ENCODE measurements around the gene TRIM51. TPM values are rescaled to one million over a fixed set of nuclear protein-coding genes. Genes with fewer than 3 reads are reported as not detected.

The TRIM51 gene

DNA sequence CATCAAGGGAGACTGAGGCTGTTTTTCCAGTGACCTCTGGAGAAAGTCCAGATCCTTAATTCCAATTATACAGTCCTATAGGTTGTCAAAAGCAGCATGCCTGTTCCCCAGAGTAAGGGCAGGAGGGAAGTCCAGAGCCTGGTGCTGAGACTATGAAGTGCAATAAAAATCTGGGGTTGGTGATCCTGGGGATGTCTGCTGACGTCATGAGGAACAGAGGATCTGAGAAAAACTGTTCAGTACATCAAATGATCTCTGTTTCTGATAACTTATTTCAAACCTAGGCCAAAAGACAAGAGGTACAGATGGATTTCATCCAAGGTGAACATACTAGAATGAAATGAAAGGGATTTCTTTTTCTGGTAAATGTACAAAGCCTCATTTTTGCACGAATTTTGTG is 19.2 kb downstream of the TRIM51 start:
- H3K36me3 ChIP-seq (ENCODE audit: insufficient read depth, low read length) = no peaks in the 10 kb centered on the region
- peaks cover 3% of the 10 kb centered on the region for H3K9me3 ChIP-seq (replicated peaks; ENCODE audit: low read length)

DNA sequence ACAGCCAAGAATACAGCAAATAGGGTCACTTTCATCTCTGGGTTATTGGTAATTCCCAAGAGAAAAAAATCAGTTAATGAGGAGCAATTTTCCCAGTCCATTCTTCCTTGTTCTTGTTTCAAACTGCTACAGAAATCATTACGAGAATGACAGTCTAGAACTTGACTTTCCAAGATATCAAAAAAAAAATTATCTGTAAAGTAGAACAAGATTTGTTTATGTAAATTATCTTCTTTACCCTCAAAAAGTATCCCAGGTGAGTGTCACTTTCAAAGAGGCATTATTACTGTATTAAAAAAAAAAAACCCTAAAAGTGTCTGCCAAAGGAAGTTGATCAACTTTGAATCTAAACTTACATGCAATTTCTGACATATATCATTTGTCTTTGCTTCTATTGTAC is 31.4 kb downstream of the TRIM51 start, which contains the start of gene OR5W2:
OR5W2 (minus strand) TSS at position 101 of the 400 bp plus-strand sequence; CDS start at position 101, 0 bp downstream.
- no peaks in the 10 kb centered on the region for H3K36me3 ChIP-seq (ENCODE audit: insufficient read depth, low read length)
- H3K27me3 ChIP-seq (ENCODE audit: control insufficient read depth, insufficient read depth, low read length) = no peaks in the 10 kb centered on the region
- H3K4me1 ChIP-seq (ENCODE audit: control insufficient read depth, insufficient read depth, low read length) = no peaks in the 10 kb centered on the region
- H3K9me3 ChIP-seq (replicated peaks; ENCODE audit: low read length) = no peaks in the 10 kb centered on the region
- H3K9ac ChIP-seq (ENCODE audit: low read depth, low read length) = no peak within 1 kb of the TSS
- H3K4me3 ChIP-seq (ENCODE audit: low read length) = no peak within 1 kb of the TSS
- H3K4me2 ChIP-seq (ENCODE audit: low read length) = no peak within 1 kb of the TSS

More for the DNA sequence above, 19.2 kb downstream of the TRIM51 start:
- Histone ChIP-seq H3K4me3 (ENCODE audit: low read length) (no peak overlapping the region), H3K27me3 (ENCODE audit: control insufficient read depth, insufficient read depth, low read length) (no peaks in the 10 kb centered on the region), H3K4me1 (ENCODE audit: control insufficient read depth, insufficient read depth, low read length) (no peaks in the 10 kb centered on the region), H3K4me2 (ENCODE audit: low read length) (no peak overlapping the region), H3K9ac (ENCODE audit: low read depth, low read length) (no peak overlapping the region)

GRCh38 chr11:55920537-55920936 is 37.4 kb downstream of the TRIM51 start:
- Histone ChIP-seq H3K4me1 (ENCODE audit: control insufficient read depth, insufficient read depth, low read length) (no peaks in the 10 kb centered on the region), H3K9ac (ENCODE audit: low read depth, low read length) (no peak overlapping the region), H3K4me2 (ENCODE audit: low read length) (no peak overlapping the region), H3K4me3 (ENCODE audit: low read length) (no peak overlapping the region), H3K36me3 (ENCODE audit: insufficient read depth, low read length) (no peaks in the 10 kb centered on the region), H3K27me3 (ENCODE audit: control insufficient read depth, insufficient read depth, low read length) (no peaks in the 10 kb centered on the region), H3K9me3 (replicated peaks; ENCODE audit: low read length) (peaks cover 5% of the 10 kb centered on the region)

DNA sequence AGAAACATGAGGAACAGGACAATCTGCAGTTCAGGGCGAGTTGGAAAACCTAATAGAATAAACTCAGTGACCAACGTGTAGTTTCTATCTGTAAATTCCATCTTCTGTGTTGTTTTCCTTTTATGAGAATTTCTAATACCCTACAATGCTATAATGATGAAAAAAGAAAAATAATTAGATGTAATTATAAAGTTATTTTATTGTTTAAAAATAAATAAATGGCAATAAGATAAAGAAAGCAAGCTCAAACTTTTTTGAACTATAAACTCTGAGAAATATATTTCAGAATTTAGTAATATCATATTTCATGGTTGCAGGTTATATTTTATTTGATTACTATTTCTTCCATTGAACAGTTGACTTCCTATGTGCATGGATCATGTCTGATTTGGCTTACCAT is 53.2 kb downstream of the TRIM51 start, which contains the start of gene OR5I1:
OR5I1 (minus strand) TSS at position 101 of the 400 bp plus-strand sequence; CDS start at position 101, 0 bp downstream.
- Histone ChIP-seq H3K9me3 (replicated peaks; ENCODE audit: low read length) (no peaks in the 10 kb centered on the region), H3K4me3 (ENCODE audit: low read length) (no peak within 1 kb of the TSS), H3K9ac (ENCODE audit: low read depth, low read length) (no peak within 1 kb of the TSS), H3K36me3 (ENCODE audit: insufficient read depth, low read length) (no peaks in the 10 kb centered on the region), H3K4me2 (ENCODE audit: low read length) (no peak within 1 kb of the TSS), H3K4me1 (ENCODE audit: control insufficient read depth, insufficient read depth, low read length) (no peaks in the 10 kb centered on the region), H3K27me3 (ENCODE audit: control insufficient read depth, insufficient read depth, low read length) (no peaks in the 10 kb centered on the region)

Small RNA genes within 50 kb of the gene (small RNA-seq; reads per million reads assigned to genes)
- gene AC036111.3 = not detected

Data from skeletal muscle satellite cell (primary cell).